ENCODE measurements around the gene ADSS2. TPM values are rescaled to one million over a fixed set of nuclear protein-coding genes. Genes with fewer than 3 reads are reported as not detected.
"Not testable (repeated sequence)": the region's sequence is repeated elsewhere in the genome, so short reads cannot be mapped to it uniquely, and the experiment has no call there.

Gene ADSS2
- 10 to 100 TPM; 33.7 to 59.9 (median 42.2) TPM for total RNA-seq

- no peak for DNase-seq
- Histone ChIP-seq H3K9me3 (no peaks in the 10 kb centered on the region), H3K27ac (peak within 1 kb of the TSS; percentile 95 to 98 (median 96)), H3K4me1 (peaks cover 21 to 31% of the 10 kb centered on the region in 2 donors), H3K4me3 (replicated peaks in 1 of 3) (peak within 1 kb of the TSS; percentile 79 to 99 (median 84)), H3K27me3 (no peaks in the 10 kb centered on the region), H3K36me3 (no peaks in the 10 kb centered on the region)
- intact Hi-C loops (cut with DNase I) = loop anchor here (5.0 to 10.0 kb wide), 2 partner anchors 201 to 523 kb away; partner anchors contain the start of gene DESI2
- WGBS, 2 donors = 0% methylated on average over 7 of the region's 45 CpGs; no CpG with 5 or more reads in 1 of the 2 donors
- no peak for TF ChIP-seq CTCF (IDR thresholded peaks at IDR 0.05)
- TF ChIP-seq POLR2A (IDR thresholded peaks at IDR 0.05) = peak; percentile 83 to 95
Observed at GRCh38 chr1:244451539-244451950, at the start of gene ADSS2. TSS of gene ADSS2 (minus strand) at chr1:244451909. CDS start at chr1:244451817, 92 bp downstream.

GRCh38 chr1:244500515-244500914, 48.8 kb upstream of the ADSS2 start:
- 86 to 94% methylated on average over 4 of the region's 4 CpGs for WGBS, 2 donors
- intact Hi-C loops (cut with DNase I); H3K36me3 ChIP-seq: not testable (repeated sequence)

GRCh38 chr1:244499484-244499883, 47.8 kb upstream of the ADSS2 start:
- H3K9me3 ChIP-seq; H3K36me3 ChIP-seq; DNase-seq; H3K4me1 ChIP-seq; H3K27ac ChIP-seq; H3K4me3 ChIP-seq (replicated peaks in 1 of 3); intact Hi-C loops (cut with DNase I); H3K27me3 ChIP-seq: not testable (repeated sequence)
- WGBS, 2 donors = 91 to 94% methylated on average over 2 of the region's 2 CpGs

More at GRCh38 chr1:244500515-244500914, 48.8 kb upstream of the ADSS2 start:
- not testable (repeated sequence) for H3K4me1 ChIP-seq; H3K27ac ChIP-seq; H3K27me3 ChIP-seq; H3K9me3 ChIP-seq; H3K4me3 ChIP-seq (replicated peaks in 1 of 3); DNase-seq

- no peaks in the 10 kb centered on the region for H3K4me1 ChIP-seq
Observed at GRCh38 chr1:244497805-244498204, 46.1 kb upstream of the ADSS2 start.

GRCh38 chr1:244496186-244496585, 44.5 kb upstream of the ADSS2 start:
- Histone ChIP-seq H3K27me3 (no peaks in the 10 kb centered on the region), H3K4me3 (replicated peaks in 1 of 3) (no peak overlapping the region), H3K9me3 (no peaks in the 10 kb centered on the region), H3K27ac (no peak overlapping the region), H3K4me1 (no peaks in the 10 kb centered on the region), H3K36me3 (no peaks in the 10 kb centered on the region)
- intact Hi-C loops (cut with DNase I) = no loop called here
- TF ChIP-seq POLR2A (IDR thresholded peaks at IDR 0.05) (no peak), CTCF (IDR thresholded peaks at IDR 0.05) (no peak)
- no peak for DNase-seq
- 86 to 88% methylated on average over 1 of the region's 1 CpG for WGBS, 2 donors

More at GRCh38 chr1:244497805-244498204, 46.1 kb upstream of the ADSS2 start:
- Histone ChIP-seq H3K9me3 (no peaks in the 10 kb centered on the region), H3K36me3 (no peaks in the 10 kb centered on the region), H3K4me3 (replicated peaks in 1 of 3) (no peak overlapping the region), H3K27me3 (no peaks in the 10 kb centered on the region), H3K27ac (no peak overlapping the region)
- TF ChIP-seq CTCF (IDR thresholded peaks at IDR 0.05) = no peak
- no peak for TF ChIP-seq POLR2A (IDR thresholded peaks at IDR 0.05)
- WGBS, 2 donors = 80 to 82% methylated on average over 1 of the region's 1 CpG
- intact Hi-C loops (cut with DNase I) = no loop called here
- no peak for DNase-seq

GRCh38 chr1:244494653-244495052, 42.9 kb upstream of the ADSS2 start:
- Histone ChIP-seq H3K27me3 (no peaks in the 10 kb centered on the region), H3K4me1 (no peaks in the 10 kb centered on the region), H3K36me3 (no peaks in the 10 kb centered on the region), H3K4me3 (replicated peaks in 1 of 3) (no peak overlapping the region), H3K9me3 (no peaks in the 10 kb centered on the region), H3K27ac (no peak overlapping the region)
- no peak for DNase-seq
- 92 to 97% methylated on average over 2 of the region's 2 CpGs for WGBS, 2 donors
- TF ChIP-seq POLR2A (IDR thresholded peaks at IDR 0.05) = no peak
- no peak for TF ChIP-seq CTCF (IDR thresholded peaks at IDR 0.05)
- intact Hi-C loops (cut with DNase I) = no loop called here

GRCh38 chr1:244484971-244485370, 33.3 kb upstream of the ADSS2 start:
- H3K4me3 ChIP-seq (replicated peaks in 1 of 3); H3K4me1 ChIP-seq; DNase-seq; H3K36me3 ChIP-seq; H3K9me3 ChIP-seq; intact Hi-C loops (cut with DNase I); H3K27ac ChIP-seq; H3K27me3 ChIP-seq: not testable (repeated sequence)
- WGBS, 2 donors = 64 to 76% methylated on average over 3 of the region's 3 CpGs
